GM21367 (cell line): ENCODE measurements around the gene ADIRF.
"Not testable (repeated sequence)": the region's sequence is repeated elsewhere in the genome, so short reads cannot be mapped to it uniquely, and the experiment has no call there.

Experiments used
- ATAC-seq: cut with Tn5 transposase; IDR thresholded peaks from one replicate; pipeline ENCODE4 v1.9.1; 2021; ENCODE audit not compliant: unreplicated experiment

Gene ADIRF

GRCh38 chr10:86968271-86968993 is at the start of gene ADIRF:
Gene ADIRF, plus strand, starts transcription at chr10:86968482. Its CDS starts 63 bp downstream, at chr10:86968545.
- no peak for ATAC-seq

GRCh38 chr10:86922553-86922961 is 45.7 kb upstream of the ADIRF start:
- no peak for ATAC-seq

DNA sequence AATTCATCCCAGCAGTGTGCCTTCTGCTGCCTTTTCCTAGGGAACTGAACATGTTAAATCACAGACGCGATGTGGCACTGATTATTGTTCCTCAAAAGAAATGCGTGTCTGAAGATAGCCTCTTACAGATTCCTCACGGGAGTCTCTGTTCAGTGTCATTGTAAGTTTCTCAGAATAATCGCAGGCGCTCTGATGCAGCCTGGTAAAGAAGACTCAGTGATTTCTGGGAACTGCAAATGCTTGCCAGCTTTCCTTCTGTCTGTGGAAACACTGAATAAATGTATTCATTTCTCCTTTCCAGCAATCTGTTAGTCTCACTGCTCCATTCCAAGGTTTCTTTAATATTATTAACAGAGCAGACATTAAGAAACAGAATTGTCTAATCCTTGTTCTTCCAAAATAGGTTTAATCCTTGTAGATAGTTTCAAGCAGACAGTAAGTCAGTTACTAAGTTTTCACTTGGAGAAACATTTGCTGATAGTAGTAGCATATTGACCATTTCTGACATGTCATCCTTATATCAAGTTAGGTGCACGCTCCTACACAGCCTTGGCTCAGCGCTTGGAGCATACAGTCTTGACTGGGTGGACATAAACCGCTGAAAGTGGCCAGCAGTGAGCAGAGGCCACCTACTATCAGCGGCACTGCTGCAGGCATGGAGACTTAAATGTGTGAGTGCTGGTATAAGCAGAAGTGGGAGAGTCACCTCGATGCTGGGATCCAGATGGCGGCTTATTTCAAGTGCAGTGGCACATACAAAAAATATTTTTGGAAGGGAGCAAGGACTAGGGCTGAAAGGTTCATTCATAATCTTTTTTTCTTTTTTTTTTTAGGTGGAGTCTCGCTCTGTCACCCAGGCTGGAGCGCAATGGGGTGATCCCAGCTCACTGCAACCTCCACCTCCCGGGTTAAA is 38.6 kb upstream of the ADIRF start:
- ATAC-seq: no peak

DNA sequence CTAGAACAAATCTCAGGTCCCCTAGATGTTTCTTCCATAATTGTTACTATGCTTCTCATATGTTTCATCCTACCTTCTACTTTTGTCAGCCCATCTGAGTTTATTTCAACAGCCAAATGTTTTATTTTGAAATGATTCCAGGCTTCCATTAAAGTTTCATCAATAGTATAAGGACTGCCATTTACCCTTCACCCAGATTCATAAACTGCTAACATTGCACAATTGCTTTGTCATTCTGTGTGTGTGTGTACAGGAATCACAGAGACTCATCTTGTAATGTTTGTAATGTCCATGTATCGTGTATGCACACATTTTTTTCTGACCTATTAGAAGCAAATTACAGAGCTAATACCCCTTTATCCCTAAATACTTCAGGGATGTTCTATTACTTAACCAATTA is 36.4 kb upstream of the ADIRF start:
- no peak for ATAC-seq

DNA sequence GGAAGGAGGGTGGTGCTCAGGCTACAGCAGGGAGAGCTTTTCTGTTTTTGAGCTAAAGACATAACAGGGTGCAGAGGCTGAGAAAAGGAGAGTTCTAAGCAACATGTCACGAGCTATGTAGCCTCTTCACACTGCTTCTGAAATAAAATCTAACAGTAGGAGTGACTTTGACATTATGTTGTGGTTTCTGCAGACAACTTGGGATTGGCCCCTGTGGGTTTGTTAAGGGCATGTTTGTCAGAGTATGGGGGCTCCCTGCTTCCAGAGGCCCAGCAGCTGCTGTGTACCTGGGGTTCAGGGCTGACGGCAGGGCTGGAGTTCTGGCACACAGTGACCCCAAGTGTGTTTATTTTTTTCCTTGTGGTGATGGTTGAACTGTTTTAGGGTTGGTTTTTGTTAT is 35.6 kb upstream of the ADIRF start:
- no peak for ATAC-seq

- not testable (repeated sequence) for ATAC-seq
Observed at GRCh38 chr10:86934162-86934711, 34.0 kb upstream of the ADIRF start.

GRCh38 chr10:86936661-86937501 is 31.4 kb upstream of the ADIRF start:
- no peak for ATAC-seq

DNA sequence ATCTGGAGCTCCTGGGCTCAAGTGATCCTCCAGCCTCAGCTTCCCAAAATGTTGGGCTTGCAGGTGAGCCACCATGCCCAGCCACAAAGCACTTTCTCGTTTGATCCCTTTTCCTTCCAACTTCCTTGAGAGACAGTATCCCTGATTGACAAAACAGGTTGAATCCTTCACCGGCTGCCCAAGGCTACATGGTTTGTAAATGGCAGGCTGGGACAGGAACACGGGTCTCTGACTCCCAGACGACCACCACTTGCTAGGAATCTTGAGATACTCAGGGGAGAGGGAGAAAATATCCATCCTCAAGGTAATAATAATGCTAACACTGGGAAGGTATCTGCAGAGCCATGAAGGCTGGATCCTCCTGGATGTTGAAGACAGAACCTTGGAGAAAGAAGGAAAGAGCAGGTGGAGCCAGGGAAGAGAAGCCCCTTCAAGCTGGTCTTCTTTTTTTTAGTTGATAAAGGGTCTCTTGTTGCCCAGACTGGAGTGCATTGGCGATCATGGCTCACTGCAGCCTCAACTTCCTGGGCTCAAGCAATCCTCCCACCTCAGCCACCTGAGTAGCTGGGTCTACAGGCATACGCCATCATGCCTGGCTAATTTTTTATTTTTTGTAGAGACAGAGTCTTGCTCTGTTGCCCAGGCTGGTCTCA is 30.7 kb upstream of the ADIRF start:
- no peak for ATAC-seq

- no peak for ATAC-seq
Observed at GRCh38 chr10:86938260-86938659, 30.0 kb upstream of the ADIRF start.

DNA sequence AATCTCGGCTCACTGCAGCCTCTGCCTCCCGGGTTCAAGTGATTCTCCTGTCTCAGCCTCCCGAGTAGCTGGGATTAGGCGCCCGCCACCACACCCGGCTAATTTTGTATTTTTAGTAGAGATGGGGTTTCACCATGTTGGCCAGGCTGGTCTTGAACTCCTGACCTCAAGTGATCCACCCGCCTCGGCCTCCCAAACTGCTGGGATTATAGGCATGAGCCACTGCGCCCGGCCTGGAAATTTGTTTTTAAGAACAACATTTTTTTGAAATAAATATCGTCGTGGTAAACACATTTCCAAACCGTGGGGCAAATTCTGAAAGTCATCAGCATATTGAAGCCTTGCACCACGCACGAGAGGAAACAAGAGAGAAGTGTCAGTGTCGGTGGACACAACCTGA is 28.2 kb upstream of the ADIRF start:
- ATAC-seq: not testable (repeated sequence)

- ATAC-seq: no peak
Observed at GRCh38 chr10:86940677-86941076, 27.6 kb upstream of the ADIRF start.

DNA sequence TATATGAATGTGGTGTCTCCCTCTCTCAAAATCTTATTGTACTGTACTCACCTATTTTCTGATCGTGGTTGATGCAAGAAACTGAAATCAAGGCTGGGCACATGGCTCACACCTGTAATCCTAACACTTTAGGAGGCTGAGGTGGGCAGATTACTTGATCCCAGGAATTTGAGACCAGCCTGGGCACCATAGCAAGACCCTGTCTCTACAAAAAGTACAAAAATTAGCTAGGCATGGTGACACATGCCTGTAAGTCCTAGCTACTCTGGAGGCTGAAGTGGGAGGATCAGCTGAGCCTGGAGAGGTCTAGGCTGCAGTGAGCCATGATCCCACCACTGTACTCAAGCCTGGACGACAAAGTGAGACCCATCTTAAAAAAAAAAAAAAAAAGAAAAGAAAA is 26.9 kb upstream of the ADIRF start:
- no peak for ATAC-seq

GRCh38 chr10:86941991-86942421 is 26.3 kb upstream of the ADIRF start:
- no peak for ATAC-seq

DNA sequence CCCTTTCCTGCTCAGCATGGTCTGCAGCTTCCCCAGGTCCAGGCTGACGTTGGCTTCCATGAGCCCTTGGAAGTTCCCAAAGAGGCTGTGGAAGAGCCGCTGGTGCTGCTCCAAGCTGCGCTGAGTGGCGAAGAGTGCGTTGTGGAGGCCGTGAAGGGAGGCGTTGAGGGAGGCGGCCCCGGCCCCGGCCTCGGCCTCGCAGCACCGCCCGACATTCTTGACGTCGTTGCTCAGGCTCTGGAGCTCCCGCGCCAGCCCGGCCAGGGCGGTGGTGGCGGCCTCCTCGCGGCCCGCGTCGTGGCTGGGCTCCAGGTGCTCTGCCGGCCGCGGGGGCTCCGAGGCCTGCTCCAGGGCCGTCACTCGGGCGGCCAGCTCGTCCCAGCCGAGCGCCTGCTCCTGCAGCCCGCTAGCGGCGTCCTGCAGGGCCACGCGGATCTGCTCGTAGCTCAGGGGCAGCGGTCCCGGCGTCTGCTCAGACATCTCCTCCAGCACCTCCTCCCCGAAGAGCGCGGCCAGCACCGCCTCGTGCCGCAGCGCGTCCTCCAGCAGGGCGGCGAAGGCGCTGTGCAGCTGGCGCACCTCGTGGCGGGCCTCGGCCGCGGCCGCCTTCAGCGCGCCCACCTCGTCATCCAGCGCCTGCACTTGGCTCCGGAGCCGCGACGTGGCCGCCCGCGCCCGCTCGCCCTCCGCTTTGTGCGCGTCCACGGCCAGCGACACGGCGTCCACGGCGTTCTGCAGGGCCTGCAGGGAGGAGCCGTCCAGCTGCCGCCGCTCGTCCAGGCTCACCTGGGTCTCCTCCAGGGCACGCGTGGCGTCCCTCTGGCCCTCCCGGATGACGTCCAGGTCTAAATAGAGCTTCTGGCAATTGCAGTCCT is 25.6 kb upstream of the ADIRF start:
- no peak for ATAC-seq

GRCh38 chr10:86943316-86944030 is 24.8 kb upstream of the ADIRF start:
- ATAC-seq: no peak

DNA sequence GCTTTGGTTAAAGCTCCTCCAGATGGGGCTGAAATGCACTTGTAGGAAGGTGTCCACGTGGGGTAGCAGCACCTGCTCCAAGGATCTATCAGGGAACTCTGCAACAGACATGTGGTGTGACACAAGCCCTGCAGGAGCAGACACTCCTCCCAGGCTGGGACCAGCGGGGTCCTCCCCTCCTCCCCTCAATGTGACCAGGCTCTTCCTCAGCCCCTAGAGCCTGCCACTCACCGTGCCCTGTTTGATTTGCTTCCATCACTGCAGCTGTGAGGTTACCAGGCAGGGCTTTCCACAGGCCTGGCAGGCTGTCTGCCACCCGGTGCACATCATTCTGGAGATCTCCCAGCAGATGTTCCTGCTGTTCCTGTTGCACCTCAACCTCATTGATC is 24.3 kb upstream of the ADIRF start:
- no peak for ATAC-seq

GRCh38 chr10:86944471-86944870 is 23.8 kb upstream of the ADIRF start:
- ATAC-seq: no peak

DNA sequence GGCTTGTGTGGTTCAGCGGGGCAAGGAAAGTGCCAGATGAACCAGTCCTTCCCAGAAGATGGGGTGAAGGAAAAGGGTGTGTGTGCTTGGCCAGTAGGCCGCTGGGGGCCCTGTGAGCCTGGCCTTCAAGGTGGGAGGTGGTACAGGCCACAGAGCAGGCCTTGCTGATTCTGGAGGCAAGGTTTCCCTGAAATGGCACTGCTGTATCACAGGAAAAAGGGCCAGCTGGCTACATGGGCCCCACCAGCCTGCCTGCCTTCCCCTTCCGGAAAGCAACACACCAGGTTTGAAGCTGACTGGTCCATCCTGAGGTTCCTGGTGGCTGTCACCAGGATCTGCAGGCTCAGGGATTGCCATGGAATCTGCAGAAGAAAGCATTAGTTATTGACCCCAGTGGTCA is 23.4 kb upstream of the ADIRF start:
- ATAC-seq: no peak
